Measurements from ENCODE around the gene PLCB1.

The PLCB1 gene

DNA sequence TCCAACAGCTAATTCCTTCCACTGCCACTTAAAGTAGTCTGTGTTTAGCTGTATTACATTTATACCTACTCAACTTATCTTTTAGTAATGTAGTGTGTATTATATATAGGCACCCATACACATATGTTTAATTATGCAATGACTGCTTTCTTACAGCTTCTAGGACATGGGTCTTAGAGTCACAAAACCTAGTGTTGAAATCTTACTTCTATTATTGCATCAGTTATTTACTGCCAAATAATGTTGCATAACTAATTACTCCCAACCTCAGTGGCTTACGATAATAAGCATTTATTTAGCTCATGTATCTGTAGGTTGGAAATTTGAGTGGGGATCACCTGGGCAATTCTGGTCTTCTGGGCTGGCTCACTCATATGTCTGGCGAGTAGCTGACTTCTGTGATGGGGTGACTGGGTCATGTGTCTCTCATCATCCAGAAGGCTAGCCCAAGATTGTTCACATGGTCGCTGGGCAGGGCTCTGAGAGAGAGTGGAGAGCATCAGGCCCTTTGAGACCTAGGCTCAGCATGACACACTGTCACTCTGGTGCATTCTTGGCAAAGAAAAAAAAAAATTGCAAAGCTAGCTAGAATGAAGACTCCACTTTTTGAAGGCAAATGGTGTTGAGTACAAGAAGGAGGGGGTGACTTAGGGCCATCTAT is 187.0 kb downstream of the PLCB1 start:
- no peaks in the 10 kb centered on the region for H3K9me3 ChIP-seq
- no peak overlapping the region for H3K4me2 ChIP-seq
- H3K9ac ChIP-seq, result no peak overlapping the region
- H3K27me3 ChIP-seq, result no peaks in the 10 kb centered on the region
- H4K20me1 ChIP-seq, result no peaks in the 10 kb centered on the region
- H3K36me3 ChIP-seq, result no peaks in the 10 kb centered on the region
- no peak overlapping the region for H3K27ac ChIP-seq
- no peak for TF ChIP-seq Cebpa-rat (IDR thresholded peaks at IDR 0.05)
- peaks cover 6% of the 10 kb centered on the region for H3K4me1 ChIP-seq
- no peak overlapping the region for H3K4me3 ChIP-seq

DNA sequence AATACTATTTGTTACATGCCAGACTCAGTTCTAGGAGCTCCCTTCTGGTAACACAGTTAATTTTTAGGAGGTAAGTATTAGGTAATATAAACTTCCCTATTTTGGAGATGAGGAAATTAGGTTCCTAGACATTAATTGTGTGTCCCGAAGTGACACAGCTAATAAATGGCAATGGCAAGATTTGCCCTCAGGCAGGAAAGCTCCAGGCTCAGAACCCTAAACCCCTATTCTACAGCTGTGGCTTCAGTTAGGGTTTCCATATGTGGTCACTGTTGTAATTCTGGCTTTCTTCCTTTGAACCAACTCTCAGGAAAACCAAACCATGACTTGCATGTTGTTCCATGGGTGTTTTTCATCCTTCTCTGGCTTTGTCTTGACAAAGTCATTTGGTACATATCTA is 188.2 kb downstream of the PLCB1 start:
- Histone ChIP-seq H3K9me3 (no peaks in the 10 kb centered on the region), H3K4me2 (no peak overlapping the region)
- no peak for TF ChIP-seq Cebpa-rat (IDR thresholded peaks at IDR 0.05)

DNA sequence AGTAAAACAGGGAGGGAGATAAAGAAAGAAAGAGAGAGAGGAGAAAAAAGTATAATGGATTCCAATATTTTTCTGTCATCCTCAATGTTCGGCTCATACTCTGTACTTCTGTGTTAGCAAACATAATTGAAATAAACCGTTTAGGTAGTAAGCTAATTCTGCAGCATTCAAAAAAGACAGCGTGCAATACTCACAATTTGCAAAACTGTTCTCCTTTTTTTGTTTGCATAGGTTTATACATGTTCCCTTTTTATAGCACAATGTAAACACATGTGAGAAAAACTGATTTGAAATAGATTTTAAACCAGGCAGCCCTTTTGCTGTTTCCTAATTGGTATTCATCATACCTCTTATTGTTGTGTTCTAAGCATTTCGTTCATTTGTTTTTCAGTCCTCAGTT is 188.9 kb downstream of the PLCB1 start:
- Histone ChIP-seq H3K36me3 (no peaks in the 10 kb centered on the region), H3K4me1 (peaks cover 6% of the 10 kb centered on the region), H3K4me3 (no peak overlapping the region), H3K27ac (no peak overlapping the region), H3K9ac (no peak overlapping the region), H3K4me2 (no peak overlapping the region), H3K27me3 (no peaks in the 10 kb centered on the region), H3K9me3 (no peaks in the 10 kb centered on the region), H4K20me1 (no peaks in the 10 kb centered on the region)
- no peak for TF ChIP-seq Cebpa-rat (IDR thresholded peaks at IDR 0.05)

More for the DNA sequence above, 188.2 kb downstream of the PLCB1 start:
- peaks cover 6% of the 10 kb centered on the region for H3K4me1 ChIP-seq
- H3K36me3 ChIP-seq, result no peaks in the 10 kb centered on the region
- H3K27me3 ChIP-seq, result no peaks in the 10 kb centered on the region
- no peaks in the 10 kb centered on the region for H4K20me1 ChIP-seq
- no peak overlapping the region for H3K9ac ChIP-seq
- H3K27ac ChIP-seq, result no peak overlapping the region
- H3K4me3 ChIP-seq, result no peak overlapping the region

DNA sequence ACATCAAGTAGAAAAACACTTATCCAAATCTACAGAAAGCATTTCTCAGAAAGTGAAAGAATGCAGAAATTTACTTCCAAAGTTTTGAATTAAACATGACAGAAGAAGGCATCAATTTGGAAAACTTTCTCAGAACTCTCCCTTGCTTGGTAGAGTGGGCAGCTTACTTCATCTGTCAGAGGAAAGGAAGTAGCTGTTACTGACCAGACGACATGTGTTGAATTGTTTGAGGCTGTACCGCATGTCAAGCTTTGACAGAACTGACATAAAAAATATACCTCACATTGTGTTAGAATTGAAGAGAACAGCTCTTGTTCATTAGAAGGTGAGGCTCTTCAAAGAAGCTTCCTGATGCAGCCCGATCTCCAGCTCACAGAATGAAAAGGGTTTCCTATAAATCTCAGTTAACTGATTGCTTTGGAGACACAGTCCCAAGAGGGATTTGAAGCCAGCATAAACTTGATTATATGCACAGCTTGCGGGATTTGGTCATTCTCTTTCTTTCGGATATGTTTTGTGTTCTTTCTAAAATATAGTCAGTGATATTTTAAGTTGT is 190.7 kb downstream of the PLCB1 start:
- H3K9me3 ChIP-seq, result peaks cover 7% of the 10 kb centered on the region
- H3K27me3 ChIP-seq, result no peaks in the 10 kb centered on the region
- H3K9ac ChIP-seq, result no peak overlapping the region
- peaks cover 6% of the 10 kb centered on the region for H3K4me1 ChIP-seq
- no peak for TF ChIP-seq Cebpa-rat (IDR thresholded peaks at IDR 0.05)
- no peaks in the 10 kb centered on the region for H4K20me1 ChIP-seq
- no peak overlapping the region for H3K4me3 ChIP-seq
- no peak overlapping the region for H3K27ac ChIP-seq
- no peaks in the 10 kb centered on the region for H3K36me3 ChIP-seq
- no peak overlapping the region for H3K4me2 ChIP-seq

DNA sequence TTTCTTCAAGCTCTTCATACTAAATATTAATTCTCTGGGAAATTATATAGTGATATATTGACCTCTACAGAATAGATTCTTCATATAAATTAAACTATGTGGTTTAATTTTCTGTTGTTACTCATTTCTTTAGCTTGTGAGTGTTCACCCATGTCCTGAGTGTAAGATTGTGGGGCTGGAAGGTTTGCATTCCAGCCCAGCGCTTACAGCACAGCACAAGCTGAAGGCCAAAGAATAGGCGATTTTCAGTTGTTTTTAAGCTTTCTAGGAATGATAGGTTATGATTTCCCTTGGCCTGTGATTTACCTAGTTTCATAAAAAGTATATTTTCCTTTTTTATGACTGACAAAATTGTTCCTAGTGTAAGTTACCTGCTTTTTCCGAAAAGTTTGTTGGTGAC is 194.1 kb downstream of the PLCB1 start:
- no peak overlapping the region for H3K9ac ChIP-seq
- no peak overlapping the region for H3K4me2 ChIP-seq
- no peak for TF ChIP-seq Cebpa-rat (IDR thresholded peaks at IDR 0.05)
- no peak overlapping the region for H3K27ac ChIP-seq
- no peaks in the 10 kb centered on the region for H3K27me3 ChIP-seq
- H3K36me3 ChIP-seq, result no peaks in the 10 kb centered on the region
- no peak overlapping the region for H3K4me3 ChIP-seq
- H4K20me1 ChIP-seq, result no peaks in the 10 kb centered on the region
- H3K4me1 ChIP-seq, result peaks cover 23% of the 10 kb centered on the region
- peaks cover 7% of the 10 kb centered on the region for H3K9me3 ChIP-seq

DNA sequence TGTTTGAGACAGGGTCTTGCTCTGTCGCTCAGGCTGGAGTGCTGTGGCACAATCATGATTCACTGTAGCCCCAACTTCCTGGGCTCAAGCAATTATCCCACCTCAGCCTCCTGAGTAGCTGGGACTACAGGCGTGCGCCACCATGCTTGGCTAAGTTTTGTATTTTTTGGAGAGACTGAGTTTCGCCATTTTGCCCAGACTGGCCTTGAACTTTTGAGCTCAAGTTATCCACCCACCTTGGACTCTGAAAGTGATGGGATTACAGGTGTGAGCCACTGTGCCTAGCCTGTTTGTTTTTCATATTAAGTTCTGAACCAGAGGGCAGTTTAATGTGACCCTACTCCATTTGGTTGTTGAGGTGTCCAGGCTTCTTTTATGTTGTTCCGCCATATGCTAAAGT is 194.8 kb downstream of the PLCB1 start:
- no peaks in the 10 kb centered on the region for H4K20me1 ChIP-seq
- no peak overlapping the region for H3K4me3 ChIP-seq
- no peaks in the 10 kb centered on the region for H3K36me3 ChIP-seq
- H3K4me1 ChIP-seq, result peaks cover 30% of the 10 kb centered on the region
- no peak overlapping the region for H3K9ac ChIP-seq
- H3K27ac ChIP-seq, result no peak overlapping the region
- H3K27me3 ChIP-seq, result no peaks in the 10 kb centered on the region
- no peak overlapping the region for H3K4me2 ChIP-seq
- H3K9me3 ChIP-seq, result peaks cover 7% of the 10 kb centered on the region
- TF ChIP-seq Cebpa-rat (IDR thresholded peaks at IDR 0.05), result no peak

DNA sequence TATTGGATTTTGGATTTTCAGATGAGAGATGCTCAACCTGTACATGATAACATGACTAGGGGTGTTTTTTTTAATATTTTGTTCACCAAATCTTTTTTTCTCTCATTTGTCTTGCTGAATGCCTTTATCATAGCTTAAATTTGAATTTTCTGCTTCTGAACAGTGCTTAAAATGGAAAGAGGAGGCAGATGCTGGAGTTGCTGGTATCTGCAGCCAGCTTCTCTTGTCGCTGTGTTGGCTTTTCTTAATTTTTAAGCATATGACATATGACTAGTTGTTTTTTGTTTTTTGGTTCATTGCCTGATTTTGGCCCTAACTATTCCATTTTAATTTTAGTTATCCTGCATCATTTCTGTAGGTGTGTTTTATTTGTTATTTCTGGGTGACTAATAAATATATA is 196.1 kb downstream of the PLCB1 start:
- Histone ChIP-seq H4K20me1 (no peaks in the 10 kb centered on the region), H3K4me2 (no peak overlapping the region), H3K4me3 (no peak overlapping the region), H3K4me1 (peaks cover 37% of the 10 kb centered on the region), H3K9ac (no peak overlapping the region), H3K36me3 (no peaks in the 10 kb centered on the region), H3K27me3 (no peaks in the 10 kb centered on the region), H3K9me3 (peaks cover 7% of the 10 kb centered on the region), H3K27ac (no peak overlapping the region)
- TF ChIP-seq Cebpa-rat (IDR thresholded peaks at IDR 0.05), result no peak

DNA sequence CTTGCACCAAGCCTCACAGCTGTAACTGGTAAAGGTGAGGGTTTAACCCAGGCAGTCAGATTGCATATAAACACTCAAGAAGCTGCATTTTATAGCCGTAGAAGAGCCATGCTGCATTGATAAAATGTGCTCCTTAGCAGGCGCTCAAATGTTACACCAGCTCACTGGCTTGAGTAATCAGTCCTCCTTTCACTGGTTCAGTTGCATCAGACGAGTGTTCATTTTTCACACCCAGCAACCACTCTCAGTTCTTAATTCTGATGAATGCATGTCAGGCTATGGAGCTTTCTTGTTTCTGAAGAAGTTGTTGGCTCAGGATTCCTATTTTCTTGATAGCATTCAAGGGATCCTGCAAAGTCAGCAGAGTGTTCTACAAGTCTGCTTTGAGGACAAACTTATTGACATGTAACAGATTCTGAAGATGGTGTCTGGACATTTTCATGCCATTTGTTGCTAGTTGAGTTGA is 198.3 kb downstream of the PLCB1 start:
- H3K4me1 ChIP-seq, result peaks cover 37% of the 10 kb centered on the region
- H3K4me3 ChIP-seq, result no peak overlapping the region
- no peak overlapping the region for H3K9ac ChIP-seq
- H3K36me3 ChIP-seq, result no peaks in the 10 kb centered on the region
- no peaks in the 10 kb centered on the region for H3K27me3 ChIP-seq
- H4K20me1 ChIP-seq, result no peaks in the 10 kb centered on the region
- no peak overlapping the region for H3K27ac ChIP-seq
- H3K9me3 ChIP-seq, result peaks cover 7% of the 10 kb centered on the region
- peak overlapping the region; percentile 51 for H3K4me2 ChIP-seq
- no peak for TF ChIP-seq Cebpa-rat (IDR thresholded peaks at IDR 0.05)

DNA sequence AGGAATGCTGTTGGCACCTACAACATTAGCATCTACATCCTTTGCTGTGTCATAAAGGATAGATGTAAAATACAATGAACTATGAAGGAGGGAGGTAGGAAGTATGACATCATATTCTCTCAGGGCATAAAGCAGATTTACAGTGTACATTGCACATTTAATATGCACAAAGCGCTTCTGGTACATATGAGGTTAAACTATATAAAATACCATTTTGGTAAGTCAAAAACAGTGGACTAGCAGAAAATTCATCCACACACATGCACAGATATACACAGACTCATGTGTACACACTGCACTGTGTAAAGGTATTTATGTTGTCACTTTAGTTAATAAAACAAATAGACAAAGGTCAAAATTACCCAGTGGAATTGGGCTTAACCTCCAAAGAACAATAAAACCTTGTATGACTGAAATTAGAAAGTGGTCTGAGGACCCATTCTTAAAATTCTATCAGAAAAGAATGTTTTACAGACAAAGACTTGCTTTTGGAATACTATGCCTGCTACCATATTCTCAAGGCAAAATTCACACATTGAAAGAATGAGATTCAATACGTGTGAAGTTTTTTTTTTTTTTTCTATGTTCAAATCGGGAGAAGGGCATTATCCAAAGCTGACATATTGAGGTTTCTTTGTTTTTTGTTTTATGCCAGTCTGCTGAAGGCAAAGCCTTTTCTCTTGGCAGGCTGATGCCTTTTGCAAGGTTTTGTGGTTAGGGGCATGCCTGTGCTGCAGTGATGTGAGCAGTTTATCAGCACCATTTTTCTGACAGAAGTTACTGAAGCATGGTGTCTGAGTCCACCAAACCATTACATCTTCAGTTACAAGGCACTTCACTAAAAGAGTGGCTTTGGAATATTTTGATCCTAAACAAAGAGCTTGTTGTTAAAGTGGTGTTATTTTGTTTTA is 199.0 kb downstream of the PLCB1 start:
- TF ChIP-seq Cebpa-rat (IDR thresholded peaks at IDR 0.05), result no peak
- H3K9ac ChIP-seq, result no peak overlapping the region

More for the DNA sequence above, 199.0 kb downstream of the PLCB1 start:
- Histone ChIP-seq H3K36me3 (no peaks in the 10 kb centered on the region), H3K4me1 (peaks cover 37% of the 10 kb centered on the region), H3K4me3 (no peak overlapping the region), H3K9me3 (peaks cover 7% of the 10 kb centered on the region), H3K27ac (no peak overlapping the region), H3K27me3 (no peaks in the 10 kb centered on the region), H4K20me1 (no peaks in the 10 kb centered on the region), H3K4me2 (peak overlapping the region; percentile 51)
